ENCODE results near the gene KLHL22. TPM values are rescaled to one million over a fixed set of nuclear protein-coding genes. Genes with fewer than 3 reads are reported as not detected.

KLHL22 gene
- total RNA-seq, 1 experiment from 2014 or later, result 14.5 TPM

GRCh38 chr22:20517422-20517821, 21.8 kb upstream of the KLHL22 start:
- Histone ChIP-seq H3K4me3 (ENCODE audit: low read depth in 2 of 2, low read length in 2 of 2) (no peak overlapping the region), H3K36me3 (ENCODE audit: control insufficient read depth, insufficient read depth, low read length) (no peaks in the 10 kb centered on the region), H3K27me3 (ENCODE audit: control insufficient read depth, insufficient read depth, low read length) (no peaks in the 10 kb centered on the region), H3K27ac (ENCODE audit: low read length) (no peak overlapping the region), H3K9me3 (ENCODE audit: control insufficient read depth, insufficient read depth, low read depth, low read length) (no peaks in the 10 kb centered on the region), H3K4me1 (ENCODE audit: control insufficient read depth, insufficient read depth, low read length) (no peaks in the 10 kb centered on the region; the same call in 1 of the 2 replicates)
- no peak for DNase-seq (ENCODE audit: low read depth, low spot score)
- POLR2A ChIA-PET, result no interaction called here
- intact Hi-C loops (cut with micrococcal nuclease; ENCODE audit: unreplicated experiment) (no loop called here), in situ Hi-C loops (cut with HindIII; ENCODE audit: low pct_unique_long_range_greater_than_20kb, low sequenced_read_pairs) (no loop called here)
- CTCF ChIA-PET, result no interaction called here
- no TSS peak for BruUV-seq (replicated peaks)
- ATAC-seq, result no peak
- TF ChIP-seq REST (IDR thresholded peaks at IDR 0.05; ENCODE audit: insufficient read depth in 1 of 2, low read depth in 2 of 2, low read length in 1 of 2), result no peak
- no peak for TF ChIP-seq TCF7L2 (IDR thresholded peaks at IDR 0.05; ENCODE audit: low read depth, low read length)
- no peak for TF ChIP-seq CTCF (IDR thresholded peaks at IDR 0.05)
- TF ChIP-seq POLR2AphosphoS5 (IDR thresholded peaks at IDR 0.05; ENCODE audit: low read depth, low read length), result no peak
- TF ChIP-seq SIN3A (IDR thresholded peaks at IDR 0.05; ENCODE audit: borderline replicate concordance, insufficient read depth, low read depth, low read length), result no peak

GRCh38 chr22:20516399-20516798, 20.8 kb upstream of the KLHL22 start:
- ChIA-PET POLR2A (no interaction called here), CTCF (no interaction called here)
- Histone ChIP-seq H3K4me1 (ENCODE audit: control insufficient read depth, insufficient read depth, low read length) (peaks cover 2% of the 10 kb centered on the region), H3K36me3 (ENCODE audit: control insufficient read depth, insufficient read depth, low read length) (no peaks in the 10 kb centered on the region), H3K27ac (ENCODE audit: low read length) (no peak overlapping the region), H3K4me3 (ENCODE audit: low read depth in 2 of 2, low read length in 2 of 2) (no peak overlapping the region), H3K27me3 (ENCODE audit: control insufficient read depth, insufficient read depth, low read length) (no peaks in the 10 kb centered on the region), H3K9me3 (ENCODE audit: control insufficient read depth, insufficient read depth, low read depth, low read length) (no peaks in the 10 kb centered on the region)
- in situ Hi-C loops (cut with HindIII; ENCODE audit: low pct_unique_long_range_greater_than_20kb, low sequenced_read_pairs) (no loop called here), intact Hi-C loops (cut with micrococcal nuclease; ENCODE audit: unreplicated experiment) (no loop called here)
- no TSS peak for BruUV-seq (replicated peaks)
- TF ChIP-seq SIN3A (IDR thresholded peaks at IDR 0.05; ENCODE audit: borderline replicate concordance, insufficient read depth, low read depth, low read length) (no peak), REST (IDR thresholded peaks at IDR 0.05; ENCODE audit: insufficient read depth in 1 of 2, low read depth in 2 of 2, low read length in 1 of 2) (no peak), TCF7L2 (IDR thresholded peaks at IDR 0.05; ENCODE audit: low read depth, low read length) (no peak), POLR2AphosphoS5 (IDR thresholded peaks at IDR 0.05; ENCODE audit: low read depth, low read length) (no peak), CTCF (IDR thresholded peaks at IDR 0.05) (no peak)
- DNase-seq (ENCODE audit: low read depth, low spot score) (no peak), ATAC-seq (no peak)

All from Panc1 (cell line).